Measurements from ENCODE around the gene TFDP2. TPM values are rescaled to one million over a fixed set of nuclear protein-coding genes. Genes with fewer than 3 reads are reported as not detected.
"Not testable (repeated sequence)": the region's sequence is repeated elsewhere in the genome, so short reads cannot be mapped to it uniquely, and the experiment has no call there.

TFDP2 gene
- total RNA-seq, 1 experiment from 2014 or later, result 47.0 TPM

DNA sequence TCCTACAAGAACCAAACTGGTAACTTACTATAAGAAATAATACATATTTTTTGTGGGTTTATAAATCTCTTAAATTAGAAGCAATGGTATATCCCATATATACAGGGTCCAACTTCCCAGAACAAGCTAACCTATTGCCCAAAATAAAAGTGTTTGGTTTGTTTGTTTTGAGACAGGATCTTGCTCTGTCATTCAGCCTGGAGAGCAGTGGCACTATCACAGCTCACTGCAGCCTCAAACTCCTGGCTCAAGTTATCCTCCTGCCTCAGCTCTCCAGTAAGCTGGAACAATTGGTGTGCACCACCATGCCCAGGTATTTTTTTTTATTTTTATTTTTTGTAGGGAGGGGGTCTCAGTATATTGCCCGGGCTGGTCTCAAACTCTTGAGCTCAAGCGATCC lies 135.4 kb downstream of the TFDP2 start:
- H3K36me3 ChIP-seq, result no peaks in the 10 kb centered on the region
- no peaks in the 10 kb centered on the region for H3K27me3 ChIP-seq
- H3K9me3 ChIP-seq, result no peaks in the 10 kb centered on the region
- DNase-seq, result no peak
- H3K4me3 ChIP-seq, result no peak overlapping the region

DNA sequence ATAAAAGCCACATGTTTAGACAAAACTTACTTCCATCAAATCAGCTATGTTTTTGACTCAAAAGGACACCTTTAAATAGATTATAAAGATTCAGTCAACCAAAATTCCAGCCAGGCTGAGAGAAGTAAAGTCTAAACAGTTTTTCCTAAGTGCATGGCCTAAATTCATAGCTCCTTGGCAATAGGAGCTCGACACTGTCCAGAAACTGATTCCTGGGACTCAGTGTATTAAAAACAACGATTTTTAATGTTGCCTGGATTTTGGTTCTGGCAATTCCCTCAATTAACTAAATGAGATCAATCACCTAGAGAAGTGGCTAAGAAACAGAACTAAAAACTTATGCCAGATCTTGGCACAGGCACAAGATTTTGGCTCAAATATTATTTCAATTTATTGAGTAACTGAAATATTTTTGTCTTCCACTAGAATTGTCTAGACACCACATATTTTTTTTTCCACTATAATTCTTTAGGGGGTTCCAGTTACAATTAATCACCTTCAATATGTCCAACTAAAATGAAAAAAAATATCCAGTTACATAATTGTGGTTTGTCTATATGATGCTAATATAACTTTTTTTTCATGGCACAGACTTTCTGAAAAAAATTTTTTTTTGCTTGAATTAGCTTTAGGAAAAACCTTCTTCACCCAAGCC lies 135.9 kb downstream of the TFDP2 start:
- DNase-seq, result no peak
- Histone ChIP-seq H3K9me3 (no peaks in the 10 kb centered on the region), H3K27me3 (no peaks in the 10 kb centered on the region), H3K36me3 (no peaks in the 10 kb centered on the region), H3K4me3 (no peak overlapping the region)

DNA sequence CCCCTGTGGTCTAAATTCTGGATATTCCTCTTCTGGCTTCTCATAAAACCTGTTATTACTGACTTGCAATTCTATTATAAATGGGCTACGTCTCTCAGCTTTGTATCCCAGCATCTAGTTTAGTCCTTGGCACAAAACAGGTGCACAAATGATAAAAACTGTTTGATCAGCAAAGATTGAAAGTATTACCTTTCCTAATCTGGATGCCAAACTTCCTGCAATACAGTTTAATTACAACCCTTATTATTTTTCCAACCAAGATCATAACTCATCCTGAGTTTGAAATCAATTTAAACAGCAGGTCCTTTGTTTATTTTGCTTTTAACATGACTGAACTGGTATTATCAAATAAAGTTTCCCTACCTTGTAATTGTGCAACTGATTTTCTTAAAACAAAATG lies 140.3 kb downstream of the TFDP2 start:
- Histone ChIP-seq H3K27me3 (no peaks in the 10 kb centered on the region), H3K9me3 (no peaks in the 10 kb centered on the region), H3K4me3 (no peak overlapping the region), H3K36me3 (no peaks in the 10 kb centered on the region)
- DNase-seq, result no peak

DNA sequence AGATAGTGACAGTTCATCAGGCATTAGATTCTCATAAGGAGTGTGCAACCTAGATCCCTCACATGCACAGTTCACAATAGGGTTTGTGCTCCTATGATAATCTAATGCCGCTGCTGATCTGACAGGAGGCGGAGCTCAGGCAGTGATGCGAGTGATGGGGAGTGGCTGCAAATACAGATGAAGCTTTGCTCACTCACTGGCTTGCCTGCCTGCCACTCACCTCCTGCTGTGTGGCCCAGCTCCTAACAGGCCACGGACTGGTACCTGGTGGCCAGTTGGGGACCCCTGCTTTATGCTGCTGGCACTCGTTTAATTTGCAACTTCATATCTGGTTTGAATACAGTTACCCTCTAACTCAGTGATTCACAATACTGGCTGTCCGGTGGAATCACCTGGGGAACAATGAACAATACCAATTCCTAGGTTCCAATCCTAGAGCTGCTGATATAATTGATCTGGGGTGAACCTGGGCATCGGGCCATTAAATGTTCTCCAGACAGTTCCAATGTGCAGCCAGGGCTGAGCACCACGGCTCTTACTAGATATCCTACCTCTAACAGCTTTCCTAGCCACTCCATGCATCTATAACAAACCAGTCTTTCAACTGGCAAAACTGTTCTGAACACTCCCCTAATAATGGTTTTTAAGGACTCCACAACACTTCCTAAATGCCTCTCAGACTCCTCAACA lies 141.5 kb downstream of the TFDP2 start:
- no peaks in the 10 kb centered on the region for H3K36me3 ChIP-seq
- no peaks in the 10 kb centered on the region for H3K9me3 ChIP-seq
- H3K4me3 ChIP-seq, result no peak overlapping the region
- peak; percentile 2 for DNase-seq
- no peaks in the 10 kb centered on the region for H3K27me3 ChIP-seq

DNA sequence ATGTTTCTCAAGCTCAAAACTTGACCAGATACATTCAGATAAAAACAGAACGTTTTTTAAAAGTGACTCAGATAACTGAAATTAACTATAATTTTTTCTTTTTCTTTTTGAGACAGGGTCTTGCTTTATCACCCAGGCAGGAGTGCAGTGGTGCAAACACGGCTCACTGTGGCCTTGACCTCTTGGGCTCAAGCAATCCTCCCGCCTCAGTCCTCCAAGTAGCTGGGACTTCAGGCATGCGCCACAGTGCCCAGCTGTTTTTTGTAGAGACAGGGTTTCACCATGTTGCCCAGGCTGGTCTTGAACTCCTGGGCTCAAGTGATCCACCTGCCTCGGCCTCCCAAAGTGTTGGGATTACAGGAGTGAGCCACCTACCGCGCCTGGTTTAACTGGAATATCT lies 144.4 kb downstream of the TFDP2 start:
- H3K36me3 ChIP-seq, H3K27me3 ChIP-seq, H3K9me3 ChIP-seq, H3K4me3 ChIP-seq, DNase-seq: not testable (repeated sequence)

DNA sequence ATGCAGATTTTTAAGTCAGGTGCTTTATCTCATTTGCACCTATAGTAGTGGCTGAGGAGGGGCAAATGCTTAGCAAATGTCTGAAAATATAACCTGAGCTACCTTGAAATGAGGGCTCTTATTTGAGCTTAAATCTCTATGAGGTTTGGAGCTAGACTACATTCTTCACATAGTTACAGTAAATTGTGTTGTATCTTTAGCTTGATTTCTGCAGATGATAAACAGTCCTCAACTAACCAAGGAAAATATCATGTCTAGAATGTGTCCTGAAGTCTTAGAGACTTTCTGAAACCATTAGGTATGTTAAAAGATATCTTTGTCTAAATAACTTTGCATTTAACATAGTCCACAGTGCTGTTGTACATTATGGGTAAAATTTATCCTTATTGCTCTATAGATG lies 145.3 kb downstream of the TFDP2 start:
- H3K9me3 ChIP-seq, result no peaks in the 10 kb centered on the region
- H3K36me3 ChIP-seq, result no peaks in the 10 kb centered on the region
- DNase-seq, result no peak

DNA sequence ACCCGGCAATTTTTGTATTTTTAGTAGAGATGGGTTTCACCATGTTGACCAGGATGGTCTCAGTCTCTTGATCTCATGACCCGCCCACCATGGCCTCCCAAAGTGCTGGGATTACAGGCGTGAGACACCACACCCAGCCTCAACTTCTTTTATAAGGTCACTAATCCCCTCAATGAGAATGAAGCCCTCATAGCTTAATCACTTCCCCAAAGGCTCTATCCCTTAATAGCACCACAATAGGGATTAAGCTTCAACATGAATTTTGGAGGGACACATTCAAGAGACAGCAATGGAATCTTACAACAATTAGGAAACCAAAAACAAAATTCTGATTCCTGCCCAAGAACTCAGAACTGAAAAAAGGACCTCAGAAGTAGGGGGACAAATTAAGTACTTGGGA lies 146.1 kb downstream of the TFDP2 start:
- no peaks in the 10 kb centered on the region for H3K36me3 ChIP-seq
- H3K4me3 ChIP-seq, result no peak overlapping the region
- no peaks in the 10 kb centered on the region for H3K27me3 ChIP-seq

More for the DNA sequence above, 145.3 kb downstream of the TFDP2 start:
- no peak overlapping the region for H3K4me3 ChIP-seq
- no peaks in the 10 kb centered on the region for H3K27me3 ChIP-seq

DNA sequence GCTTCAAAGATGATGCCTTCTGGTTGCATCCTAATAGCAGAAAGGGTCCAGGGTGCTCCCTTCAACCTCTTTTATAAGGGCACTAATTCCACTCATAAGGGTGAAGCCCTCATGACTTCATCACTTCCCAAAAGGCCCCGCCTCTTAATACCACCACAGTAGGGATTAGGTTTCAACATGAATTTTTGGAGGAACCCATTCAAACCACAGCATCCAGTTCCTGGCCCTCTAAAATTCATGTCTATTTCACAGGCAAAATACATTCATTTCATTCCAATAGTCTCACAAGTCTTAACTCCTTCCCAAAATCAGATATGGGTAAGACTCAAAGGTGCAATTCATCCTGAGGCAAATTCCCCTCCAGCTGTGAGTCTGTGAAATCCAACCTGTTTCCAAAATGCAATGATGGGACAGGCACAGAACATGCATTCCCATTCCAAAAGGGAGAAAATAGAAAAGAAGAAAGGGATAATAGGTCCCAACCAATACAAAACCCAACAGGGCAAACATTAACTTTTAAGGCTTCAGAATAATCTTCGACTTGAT lies 148.9 kb downstream of the TFDP2 start:
- Histone ChIP-seq H3K27me3 (no peaks in the 10 kb centered on the region), H3K9me3 (no peaks in the 10 kb centered on the region), H3K36me3 (no peaks in the 10 kb centered on the region), H3K4me3 (no peak overlapping the region)
- no peak for DNase-seq

More for the DNA sequence above, 146.1 kb downstream of the TFDP2 start:
- no peaks in the 10 kb centered on the region for H3K9me3 ChIP-seq
- no peak for DNase-seq

DNA sequence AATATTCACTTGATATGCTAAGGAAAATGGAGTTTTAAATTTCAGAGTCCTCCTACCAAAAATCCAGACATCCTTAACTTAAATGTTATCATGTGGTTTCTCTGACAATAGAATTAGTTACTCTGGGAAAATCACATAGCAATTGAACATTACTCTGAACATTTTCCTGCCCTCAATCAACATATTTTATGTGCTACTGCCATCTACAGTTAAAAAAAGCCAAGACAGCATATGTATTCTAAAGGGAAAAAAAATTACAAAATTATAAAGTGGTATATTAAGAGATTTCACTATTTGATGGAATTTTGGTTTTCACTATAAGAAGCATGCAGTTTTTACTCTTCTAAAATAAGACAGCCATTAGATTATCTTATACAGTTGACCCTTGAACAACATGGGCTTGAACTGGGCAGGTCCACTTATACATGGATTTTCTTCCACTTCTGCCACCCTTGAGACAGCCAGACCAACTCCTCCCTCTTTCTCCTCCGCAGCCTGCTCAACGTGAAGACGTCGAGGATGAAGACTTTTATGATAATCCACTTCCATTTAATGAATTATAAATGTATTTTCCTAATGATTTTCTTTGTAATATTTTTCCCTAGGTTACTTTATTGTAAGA lies 150.6 kb downstream of the TFDP2 start:
- no peak overlapping the region for H3K4me3 ChIP-seq
- no peak for DNase-seq
- no peaks in the 10 kb centered on the region for H3K36me3 ChIP-seq
- H3K27me3 ChIP-seq, result no peaks in the 10 kb centered on the region
- H3K9me3 ChIP-seq, result no peaks in the 10 kb centered on the region

DNA sequence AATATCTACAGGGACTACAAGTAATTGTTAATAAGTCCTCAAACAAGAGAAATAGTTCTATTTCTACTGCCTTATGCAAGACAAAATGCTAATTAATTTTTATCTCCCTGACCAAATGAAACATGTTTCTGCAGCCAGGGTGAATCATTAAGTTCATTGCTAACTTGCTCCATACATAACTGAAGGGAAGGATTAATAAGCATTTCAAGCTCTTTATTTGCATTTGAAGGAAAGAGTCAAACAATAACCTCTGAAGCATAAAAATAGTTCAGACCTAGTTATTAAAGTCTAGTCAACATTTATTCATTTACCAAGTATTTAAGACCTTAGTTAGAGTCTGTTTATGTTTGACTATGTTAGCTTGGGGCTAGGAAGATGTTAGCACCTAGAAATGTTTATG lies 152.9 kb downstream of the TFDP2 start:
- H3K4me3 ChIP-seq, result no peak overlapping the region
- no peaks in the 10 kb centered on the region for H3K36me3 ChIP-seq
- no peaks in the 10 kb centered on the region for H3K9me3 ChIP-seq
- no peak for DNase-seq
- no peaks in the 10 kb centered on the region for H3K27me3 ChIP-seq

DNA sequence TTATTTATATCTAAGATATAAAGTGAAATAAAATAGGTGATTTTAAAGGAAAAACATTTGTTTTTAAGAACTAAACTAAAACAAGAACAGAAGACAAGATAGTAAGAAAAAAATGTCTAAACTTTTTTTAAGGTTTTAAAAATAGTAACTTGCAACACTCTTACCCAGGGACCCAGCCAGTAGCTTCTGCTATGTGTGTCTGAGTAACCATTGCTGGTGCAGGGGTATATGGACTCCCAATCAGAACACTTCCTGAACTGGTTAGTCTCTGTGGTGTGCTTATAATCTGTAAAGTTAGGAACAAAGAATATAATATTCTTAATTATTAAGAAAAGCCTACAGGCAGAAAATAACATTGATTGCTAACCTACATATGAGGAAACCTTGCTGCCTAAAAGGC lies 154.5 kb downstream of the TFDP2 start:
- H3K36me3 ChIP-seq, result no peaks in the 10 kb centered on the region
- no peak overlapping the region for H3K4me3 ChIP-seq
- no peaks in the 10 kb centered on the region for H3K9me3 ChIP-seq
- H3K27me3 ChIP-seq, result no peaks in the 10 kb centered on the region
- no peak for DNase-seq

DNA sequence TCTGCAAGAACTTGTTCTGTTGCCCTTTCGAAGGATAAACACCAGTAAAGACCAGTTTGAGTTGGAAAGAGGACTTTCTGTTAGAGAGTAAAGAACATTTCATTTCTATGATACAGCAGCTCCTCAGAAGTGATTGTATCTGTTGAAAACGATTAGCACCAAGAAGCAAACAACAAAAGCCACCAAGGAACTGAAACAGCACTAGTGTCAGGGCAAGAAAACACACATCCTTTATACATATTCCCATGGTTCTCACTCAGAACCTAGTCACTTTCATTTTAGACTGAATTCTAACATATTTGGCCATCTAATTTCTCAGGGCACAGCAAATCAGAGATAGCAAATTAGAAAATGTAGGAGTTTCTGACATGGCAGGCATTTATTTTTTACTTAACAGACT lies 156.8 kb downstream of the TFDP2 start:
- no peak overlapping the region for H3K4me3 ChIP-seq
- DNase-seq, result no peak
- no peaks in the 10 kb centered on the region for H3K9me3 ChIP-seq
- H3K27me3 ChIP-seq, result no peaks in the 10 kb centered on the region
- no peaks in the 10 kb centered on the region for H3K36me3 ChIP-seq

DNA sequence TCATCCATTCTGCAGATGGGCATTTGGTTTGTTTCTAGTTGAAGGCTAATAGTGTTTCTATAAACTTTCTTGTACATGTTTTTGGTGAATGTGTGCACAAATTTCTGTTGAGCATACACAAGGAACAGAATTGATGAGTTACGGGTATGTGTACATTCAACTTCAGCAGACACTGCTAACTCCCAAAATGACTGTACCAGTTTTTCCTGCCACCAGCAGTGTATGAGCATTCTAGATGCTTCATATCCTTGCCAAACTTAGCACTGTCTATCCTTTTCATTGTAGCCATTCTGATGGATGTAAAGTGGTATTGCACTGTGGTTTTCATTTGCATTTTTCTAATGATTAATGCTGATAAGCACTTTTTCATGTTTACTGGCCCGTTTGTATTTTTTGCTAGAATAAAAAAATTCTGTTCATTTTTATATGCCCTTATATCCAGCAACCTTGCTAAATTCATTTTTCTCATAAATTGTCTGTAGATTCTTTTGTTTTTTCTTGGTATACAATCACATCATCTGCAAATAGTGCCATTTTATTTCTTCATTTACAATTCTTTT lies 162.7 kb downstream of the TFDP2 start:
- Histone ChIP-seq H3K9me3 (no peaks in the 10 kb centered on the region), H3K36me3 (no peaks in the 10 kb centered on the region), H3K4me3 (no peak overlapping the region), H3K27me3 (no peaks in the 10 kb centered on the region)
- no peak for DNase-seq

DNA sequence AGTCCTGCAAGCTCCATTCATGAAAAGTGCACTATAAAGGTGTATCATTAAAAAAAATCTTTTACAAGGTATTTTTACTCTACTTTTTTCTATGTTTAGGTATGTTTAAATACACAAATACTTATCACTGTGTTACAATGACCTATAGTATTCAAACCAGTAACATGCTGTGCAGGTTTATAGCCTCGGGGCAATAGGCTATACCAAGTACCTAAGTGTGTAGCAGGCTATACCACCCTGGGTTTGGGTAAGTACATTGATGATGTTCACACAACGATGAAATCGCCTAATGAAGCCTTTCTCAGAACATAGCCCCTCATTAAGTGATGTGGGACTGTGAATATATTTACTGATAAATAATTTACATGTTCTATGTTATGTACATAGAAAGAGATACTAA lies 168.3 kb downstream of the TFDP2 start:
- no peak for DNase-seq
- Histone ChIP-seq H3K27me3 (no peaks in the 10 kb centered on the region), H3K36me3 (no peaks in the 10 kb centered on the region), H3K4me3 (no peak overlapping the region), H3K9me3 (no peaks in the 10 kb centered on the region)

DNA sequence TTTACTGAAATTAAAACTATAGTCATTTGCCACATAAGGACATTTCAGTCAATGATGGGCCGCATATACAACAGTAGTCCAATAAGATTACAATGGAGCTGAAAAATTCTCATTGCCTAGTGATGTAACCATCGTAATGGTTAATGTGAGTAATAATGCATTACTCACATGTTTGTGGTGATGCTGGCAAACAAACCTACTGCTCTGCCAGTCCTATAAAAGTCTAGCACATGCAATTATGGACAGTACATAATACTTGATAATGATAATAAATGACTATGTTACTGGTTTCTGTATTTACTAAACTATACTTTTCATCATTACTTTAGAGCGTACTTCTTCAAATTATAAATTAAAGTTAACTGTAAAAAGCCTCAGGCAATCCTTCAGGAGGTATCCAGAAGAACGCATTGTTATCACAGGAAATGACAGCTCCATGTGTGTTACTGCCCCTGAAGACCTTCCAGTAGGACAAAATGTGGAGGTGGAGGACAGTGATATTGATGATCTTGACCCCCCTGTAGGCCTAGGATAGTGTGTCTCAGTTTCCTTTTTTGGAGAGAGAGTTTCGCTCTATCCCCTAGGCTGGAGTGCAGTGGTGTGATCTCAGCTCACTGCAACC lies 170.2 kb downstream of the TFDP2 start:
- Histone ChIP-seq H3K36me3 (no peaks in the 10 kb centered on the region), H3K4me3 (no peak overlapping the region)
- DNase-seq, result peak; percentile 56

DNA sequence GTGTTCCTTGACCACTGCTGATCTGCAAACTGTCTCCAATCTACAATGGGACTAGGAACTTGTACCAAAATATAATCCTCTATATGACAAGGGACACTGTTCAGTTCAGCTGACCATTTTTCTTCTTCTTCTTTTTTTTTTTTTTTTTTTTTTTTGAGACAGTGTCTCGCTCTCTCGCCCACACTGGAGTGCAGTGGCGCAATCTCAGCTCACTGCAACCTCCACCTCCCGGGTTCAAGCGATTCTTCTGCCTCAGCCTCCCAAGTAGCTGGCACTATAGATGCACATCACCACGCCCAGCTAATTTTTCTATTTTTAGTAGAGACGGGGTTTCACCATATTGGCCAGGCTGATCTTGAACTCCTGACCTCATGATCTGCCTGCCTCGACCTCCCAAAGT lies 174.6 kb downstream of the TFDP2 start:
- H3K36me3 ChIP-seq, DNase-seq, H3K9me3 ChIP-seq, H3K27me3 ChIP-seq, H3K4me3 ChIP-seq: not testable (repeated sequence)

More for the DNA sequence above, 170.2 kb downstream of the TFDP2 start:
- H3K9me3 ChIP-seq, result no peaks in the 10 kb centered on the region
- H3K27me3 ChIP-seq, result no peaks in the 10 kb centered on the region

DNA sequence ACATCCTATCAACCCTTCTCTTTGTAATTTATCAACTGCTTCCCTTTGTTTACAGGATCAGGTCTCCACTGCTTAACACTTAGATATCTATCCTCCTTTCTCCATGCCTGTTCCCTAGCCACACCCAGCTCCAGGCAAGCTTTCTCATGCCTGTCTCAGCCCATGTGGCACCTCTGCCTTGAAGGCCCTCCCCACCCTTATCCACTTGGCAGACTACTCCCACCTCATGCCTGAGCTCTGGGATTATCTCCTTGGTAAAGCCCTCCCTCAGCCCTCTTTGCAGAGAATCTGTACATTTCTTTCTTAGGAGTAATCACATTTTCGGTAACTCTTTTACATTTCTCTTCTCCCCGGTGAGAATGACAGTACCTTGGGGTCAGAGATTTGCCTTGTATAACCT lies 176.9 kb downstream of the TFDP2 start:
- Histone ChIP-seq H3K9me3 (no peaks in the 10 kb centered on the region), H3K27me3 (no peaks in the 10 kb centered on the region), H3K36me3 (no peaks in the 10 kb centered on the region), H3K4me3 (no peak overlapping the region)
- DNase-seq, result peak; percentile 41
